A549 treated with RU486 at 1 μM for 4 hours (cell line): ENCODE results near the gene TBC1D3L. TPM values are rescaled to one million over a fixed set of nuclear protein-coding genes. Genes with fewer than 3 reads are reported as not detected.

Experiments used
- total RNA-seq: library from RNA; stranded (reverse); fragments of 200-300 nt; extraction: Qiagen RNA extraction; gene quantifications from 5 replicates; pipeline ENCODE4 v1.2.3, GENCODE V29; 2022; ENCODE audit warnings: low read depth

TBC1D3L gene
- 7.4 to 12.7 TPM (median 11.4 TPM) in 5 replicates for total RNA-seq

DNA sequence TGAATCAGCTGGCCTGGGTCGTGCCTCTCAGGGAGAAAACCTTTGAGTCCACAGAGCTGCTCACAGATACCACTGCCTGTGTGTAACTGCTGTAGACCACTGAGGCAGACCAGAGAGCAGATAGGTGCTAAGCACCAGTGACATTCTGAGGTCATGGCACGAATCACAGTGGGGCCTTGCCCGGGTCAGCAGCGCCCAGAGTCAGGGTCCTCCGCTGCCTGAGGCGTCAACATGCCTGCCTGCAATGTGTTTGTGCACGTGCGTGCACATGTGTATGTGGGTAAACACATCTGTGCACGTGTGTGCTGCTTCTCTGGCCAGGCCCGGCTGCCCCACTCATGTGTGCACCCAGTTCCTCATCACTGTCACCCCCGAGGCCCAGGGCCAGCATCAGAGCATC is at the start of gene TBC1D3L:
TBC1D3L (minus strand) TSS at position 101 of the 400 bp plus-strand sequence. CDS start 1,540 bp downstream, outside the sequence.

DNA sequence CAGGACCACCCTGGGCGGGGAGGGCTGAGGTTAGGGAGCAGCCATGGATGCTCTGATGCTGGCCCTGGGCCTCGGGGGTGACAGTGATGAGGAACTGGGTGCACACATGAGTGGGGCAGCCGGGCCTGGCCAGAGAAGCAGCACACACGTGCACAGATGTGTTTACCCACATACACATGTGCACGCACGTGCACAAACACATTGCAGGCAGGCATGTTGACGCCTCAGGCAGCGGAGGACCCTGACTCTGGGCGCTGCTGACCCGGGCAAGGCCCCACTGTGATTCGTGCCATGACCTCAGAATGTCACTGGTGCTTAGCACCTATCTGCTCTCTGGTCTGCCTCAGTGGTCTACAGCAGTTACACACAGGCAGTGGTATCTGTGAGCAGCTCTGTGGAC is 14.8 kb upstream of the TBC1D3L start, which contains the start of gene TBC1D3D:
TBC1D3D (plus strand) TSS at position 301 of the 400 bp plus-strand sequence. CDS start 1,585 bp downstream, outside the sequence.

Other genes with a start within 250 kb of the TBC1D3L start
- 21.4 to 27.6 TPM (median 27.4 TPM) in 5 replicates for gene HNF1B, start 244.0 kb downstream of the TBC1D3L start, total RNA-seq
- not detected in 5 replicates for gene TBC1D3K, start 64.6 kb downstream of the TBC1D3L start, total RNA-seq
- gene TBC1D3D, start 14.9 kb upstream of the TBC1D3L start, total RNA-seq, result 0.11 to 0.13 TPM in 2 of 5 replicates, not detected in the others
- gene TBC1D3C, start 79.6 kb upstream of the TBC1D3L start, total RNA-seq, result not detected in 5 replicates
- gene TBC1D3E, start 138.9 kb upstream of the TBC1D3L start, total RNA-seq, result not detected in 5 replicates
- gene TBC1D3, start 203.5 kb upstream of the TBC1D3L start, total RNA-seq, result not detected in 5 replicates